ENCODE measurements around the gene CDKAL1. TPM values are rescaled to one million over a fixed set of nuclear protein-coding genes. Genes with fewer than 3 reads are reported as not detected.

CDKAL1 gene
- total RNA-seq, 2 donors from 2014 or later, result 11.7 to 12.5 TPM

DNA sequence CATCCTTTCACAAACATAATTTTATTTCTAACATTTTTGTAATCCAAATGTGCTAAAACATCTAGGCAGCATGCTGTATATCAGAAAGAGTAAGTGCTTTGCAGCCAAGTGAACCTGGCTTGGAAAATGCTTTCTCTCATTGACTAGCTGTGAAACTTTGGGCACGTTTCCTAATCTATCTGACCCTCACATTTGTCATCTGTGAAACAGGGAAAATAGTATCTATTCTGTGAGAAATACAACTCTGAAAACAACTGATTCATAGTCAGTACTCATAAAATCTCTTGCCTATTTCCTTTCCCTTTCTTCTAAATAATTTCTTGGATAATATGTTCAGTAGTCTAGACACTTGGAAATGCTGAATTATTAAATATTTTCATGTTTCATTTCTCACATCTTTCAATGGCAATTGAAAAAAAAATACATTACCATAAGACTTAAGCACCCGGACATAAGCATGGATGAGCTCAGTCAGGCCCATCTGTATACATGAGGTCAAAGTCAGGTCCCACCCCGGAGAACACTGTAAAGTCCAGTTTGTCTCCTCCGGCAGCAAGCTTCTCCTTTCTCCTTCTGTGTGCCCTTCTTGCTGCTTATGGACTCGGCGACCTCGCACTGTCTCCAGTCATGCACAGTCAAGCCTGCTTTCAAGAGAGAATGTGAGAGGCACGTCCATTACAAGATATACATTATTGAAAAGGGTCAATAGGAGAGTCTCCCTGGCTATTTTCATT is 604.2 kb downstream of the CDKAL1 start:
- ATAC-seq (no peak), DNase-seq (no peak)
- intact Hi-C loops (cut with DNase I, micrococcal nuclease), result no loop called here

DNA sequence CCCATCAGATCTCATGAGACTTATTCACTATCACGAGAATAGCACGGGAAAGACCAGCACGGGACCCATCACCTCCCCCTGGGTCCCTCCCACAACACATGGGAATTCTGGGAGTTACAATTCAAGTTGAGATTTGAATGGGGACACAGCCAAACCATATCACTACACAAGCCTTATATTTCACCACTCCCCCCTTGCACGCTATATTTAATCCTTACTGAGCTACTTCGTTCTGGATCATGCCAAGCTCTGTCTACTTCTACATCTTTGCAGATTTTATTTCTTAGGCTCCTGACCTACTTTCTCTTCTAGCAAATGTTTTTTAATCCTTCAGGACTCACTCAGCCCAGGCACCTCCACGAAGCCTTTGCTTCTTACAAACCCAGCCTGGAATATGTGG is 606.7 kb downstream of the CDKAL1 start:
- DNase-seq (no peak), ATAC-seq (no peak)
- intact Hi-C loops (cut with DNase I, micrococcal nuclease), result no loop called here

- intact Hi-C loops (cut with DNase I, micrococcal nuclease), result no loop called here
- DNase-seq (no peak), ATAC-seq (no peak)
Observed at GRCh38 chr6:21141616-21142303, 607.5 kb downstream of the CDKAL1 start.

GRCh38 chr6:21142741-21143140 is 608.5 kb downstream of the CDKAL1 start:
- no peak for DNase-seq
- intact Hi-C loops (cut with DNase I, micrococcal nuclease), result no loop called here
- peak; percentile 49 for ATAC-seq

DNA sequence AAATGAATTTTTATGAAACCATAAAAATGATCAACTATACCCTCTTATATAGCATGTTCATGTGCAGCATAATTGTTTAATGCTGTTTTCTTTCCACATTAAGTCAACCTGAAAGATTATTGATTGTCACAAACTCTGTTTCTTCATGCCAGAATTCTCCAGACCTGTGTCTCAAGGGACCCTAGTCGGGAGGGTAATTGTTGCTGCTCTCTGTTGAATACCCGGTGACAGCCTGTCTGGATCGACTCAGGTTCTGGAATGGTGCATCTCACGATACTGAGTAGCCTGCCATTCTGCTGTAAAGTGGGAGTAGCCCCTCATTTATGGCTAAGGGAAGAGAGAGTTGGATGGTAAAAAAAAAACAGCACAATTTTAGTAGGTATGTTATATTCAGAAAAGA is 609.4 kb downstream of the CDKAL1 start:
- intact Hi-C loops (cut with DNase I, micrococcal nuclease), result no loop called here
- DNase-seq, result no peak
- ATAC-seq, result no peak

DNA sequence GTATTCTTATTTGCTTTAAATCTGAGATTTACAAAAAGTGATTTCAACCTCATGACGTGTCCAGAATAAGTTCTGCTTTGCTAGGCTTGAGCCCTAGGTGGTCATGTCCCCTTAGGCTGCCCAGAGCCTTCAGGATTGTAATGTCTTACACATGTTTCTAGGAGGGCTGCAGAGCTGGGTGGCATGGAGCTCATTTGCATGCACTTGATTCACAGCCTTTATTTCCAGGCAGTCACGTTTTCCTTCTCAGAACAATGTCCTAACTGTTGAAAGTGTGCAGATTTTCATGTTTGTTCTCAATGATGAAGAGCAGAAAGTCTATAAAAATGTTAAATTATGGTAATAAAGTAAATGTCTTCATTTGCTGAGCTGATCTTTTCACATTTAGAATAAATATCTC is 610.7 kb downstream of the CDKAL1 start:
- ATAC-seq (no peak), DNase-seq (no peak)
- intact Hi-C loops (cut with DNase I, micrococcal nuclease), result no loop called here

DNA sequence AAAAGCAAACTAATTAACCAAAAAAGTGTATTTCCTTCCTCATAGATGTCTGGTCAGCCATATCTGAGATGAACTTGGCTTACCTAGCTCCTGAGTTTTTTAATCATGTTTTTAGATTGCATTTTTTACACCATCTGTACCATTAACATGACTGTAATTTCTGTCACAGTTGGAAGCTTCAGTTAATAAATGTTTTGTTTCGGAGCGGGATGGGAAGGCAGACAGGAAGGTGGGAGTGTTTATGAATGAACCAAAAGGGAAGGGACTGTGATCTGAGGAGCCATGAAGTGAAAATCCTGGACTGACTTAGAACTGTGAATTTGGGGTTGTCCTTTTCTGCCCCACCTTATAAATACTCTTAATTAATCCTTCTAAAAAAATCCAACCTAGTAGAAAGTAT is 613.7 kb downstream of the CDKAL1 start:
- DNase-seq (no peak), ATAC-seq (no peak)
- intact Hi-C loops (cut with DNase I, micrococcal nuclease), result no loop called here

GRCh38 chr6:21149470-21149869 is 615.2 kb downstream of the CDKAL1 start:
- DNase-seq (no peak), ATAC-seq (no peak)
- intact Hi-C loops (cut with DNase I, micrococcal nuclease), result no loop called here

- DNase-seq (no peak), ATAC-seq (no peak)
Observed at GRCh38 chr6:21150667-21151066, 616.4 kb downstream of the CDKAL1 start.

GRCh38 chr6:21151119-21151518 is 616.9 kb downstream of the CDKAL1 start:
- intact Hi-C loops (cut with DNase I, micrococcal nuclease), result no loop called here
- DNase-seq, result no peak
- no peak for ATAC-seq

More at GRCh38 chr6:21150667-21151066, 616.4 kb downstream of the CDKAL1 start:
- intact Hi-C loops (cut with DNase I, micrococcal nuclease), result no loop called here

GRCh38 chr6:21151530-21151929 is 617.3 kb downstream of the CDKAL1 start:
- intact Hi-C loops (cut with DNase I, micrococcal nuclease), result no loop called here
- ATAC-seq, result no peak
- no peak for DNase-seq

DNA sequence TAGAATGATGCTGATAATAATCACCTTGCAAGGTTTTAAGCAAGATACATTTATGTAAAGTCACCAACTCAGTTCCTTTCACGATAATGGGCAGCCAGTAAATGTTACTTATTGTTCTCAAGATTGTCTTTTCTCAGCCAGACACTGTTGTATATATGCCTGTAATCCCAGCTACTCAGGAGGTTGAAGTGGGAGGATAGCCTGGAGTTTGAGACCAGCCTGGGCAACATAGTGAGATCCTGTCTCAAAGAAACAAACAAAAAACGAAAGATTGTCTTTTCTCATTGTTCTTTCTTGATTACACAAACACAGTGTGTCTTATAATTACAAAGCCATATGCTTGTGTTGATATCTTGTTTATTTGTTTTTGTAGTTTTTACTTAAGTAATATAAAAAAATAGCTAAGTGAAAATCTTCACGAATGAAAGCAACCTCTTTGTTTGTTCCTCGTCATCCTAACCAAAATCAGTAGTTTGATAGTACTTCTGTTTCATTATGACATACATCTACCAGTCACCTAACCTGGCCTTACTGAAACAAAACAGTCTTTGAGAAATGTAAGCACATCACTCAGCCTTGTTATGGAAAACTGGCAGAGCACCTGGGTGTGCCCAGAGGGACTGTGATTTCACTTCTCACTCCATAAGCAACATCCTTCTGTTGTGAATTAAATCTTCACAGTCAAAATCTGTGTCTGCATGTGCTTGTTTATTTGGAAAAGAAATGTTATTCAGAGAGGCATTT is 623.1 kb downstream of the CDKAL1 start:
- intact Hi-C loops (cut with DNase I, micrococcal nuclease), result no loop called here
- no peak for ATAC-seq
- no peak for DNase-seq

GRCh38 chr6:21158149-21158548 is 623.9 kb downstream of the CDKAL1 start:
- ATAC-seq (no peak), DNase-seq (no peak)
- intact Hi-C loops (cut with DNase I, micrococcal nuclease), result no loop called here

- intact Hi-C loops (cut with DNase I, micrococcal nuclease), result no loop called here
- DNase-seq, result no peak
- no peak for ATAC-seq
Observed at GRCh38 chr6:21158873-21159272, 624.6 kb downstream of the CDKAL1 start.

DNA sequence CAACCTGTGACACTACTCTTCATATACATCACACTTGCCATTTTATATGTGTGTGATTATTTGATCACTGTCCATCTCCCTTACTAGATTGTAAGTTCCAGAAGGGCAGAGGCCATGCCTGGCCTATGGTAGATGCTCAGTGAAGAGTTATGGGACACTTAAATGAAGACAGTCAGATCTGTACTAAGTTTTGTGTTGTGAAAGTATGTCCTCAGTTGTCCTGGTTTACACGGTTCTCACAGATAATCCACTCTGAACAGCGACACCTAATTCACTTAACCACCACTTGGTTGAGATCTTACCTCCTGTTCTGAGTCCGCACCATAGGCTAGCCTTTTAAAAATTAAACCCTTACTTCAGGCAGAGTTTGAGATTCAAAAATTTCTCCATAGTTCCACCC is 625.2 kb downstream of the CDKAL1 start:
- intact Hi-C loops (cut with DNase I, micrococcal nuclease), result no loop called here
- ATAC-seq, result no peak
- no peak for DNase-seq

DNA sequence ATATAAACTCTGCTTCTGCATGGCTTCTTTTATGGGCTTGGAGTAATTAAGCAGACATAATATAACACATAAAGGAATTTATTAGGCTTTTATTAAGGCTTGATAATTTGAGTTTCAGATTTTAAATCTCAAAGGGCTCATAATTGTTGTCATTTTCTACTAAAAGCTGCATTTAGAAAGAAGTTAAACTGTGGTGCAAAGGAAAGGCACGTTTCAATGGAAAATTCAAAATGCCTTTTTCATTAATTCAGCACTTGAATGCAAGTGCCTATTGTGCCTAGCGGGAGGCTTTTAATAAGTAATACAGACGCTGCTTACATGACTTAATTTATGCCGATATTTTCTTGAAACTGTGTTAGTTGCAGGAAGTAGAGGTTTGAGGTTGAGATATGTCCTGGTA is 627.5 kb downstream of the CDKAL1 start:
- no peak for ATAC-seq
- no peak for DNase-seq
- intact Hi-C loops (cut with DNase I, micrococcal nuclease), result no loop called here

DNA sequence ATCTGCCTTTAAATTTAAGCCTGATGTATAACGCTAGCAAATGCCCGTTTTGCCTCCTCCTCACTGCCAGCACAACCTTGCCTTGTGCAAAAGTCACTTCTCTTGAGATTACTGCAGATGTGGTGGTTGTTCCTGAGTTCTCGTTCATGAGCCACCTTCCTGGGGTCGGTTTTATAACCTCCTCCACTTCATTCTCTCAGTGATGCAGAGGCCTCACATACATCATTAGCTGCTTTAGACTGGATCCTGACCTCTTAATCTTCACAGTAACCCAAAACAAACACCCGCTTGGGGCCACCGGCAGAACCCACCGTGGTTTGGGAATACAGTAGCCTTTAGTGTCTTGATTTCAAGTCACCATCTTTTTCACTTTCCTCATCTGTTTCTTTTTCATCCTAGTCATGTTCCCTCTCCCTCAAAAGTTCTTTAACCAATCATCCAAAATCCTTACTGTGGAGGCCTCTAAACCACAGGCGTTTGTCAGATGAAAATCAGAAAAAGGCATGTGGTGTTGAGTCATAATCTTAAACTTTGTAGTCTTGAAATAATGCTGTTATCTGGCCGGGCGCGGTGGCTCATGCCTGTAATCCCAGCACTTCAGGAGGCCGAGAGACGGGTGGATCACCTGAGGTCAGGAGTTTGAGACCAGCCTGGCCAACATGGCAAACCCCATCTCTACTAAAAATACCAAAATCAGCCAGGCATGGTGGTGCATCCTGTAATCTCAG is 629.0 kb downstream of the CDKAL1 start:
- DNase-seq (no peak), ATAC-seq (no peak)
- intact Hi-C loops (cut with DNase I, micrococcal nuclease), result no loop called here

DNA sequence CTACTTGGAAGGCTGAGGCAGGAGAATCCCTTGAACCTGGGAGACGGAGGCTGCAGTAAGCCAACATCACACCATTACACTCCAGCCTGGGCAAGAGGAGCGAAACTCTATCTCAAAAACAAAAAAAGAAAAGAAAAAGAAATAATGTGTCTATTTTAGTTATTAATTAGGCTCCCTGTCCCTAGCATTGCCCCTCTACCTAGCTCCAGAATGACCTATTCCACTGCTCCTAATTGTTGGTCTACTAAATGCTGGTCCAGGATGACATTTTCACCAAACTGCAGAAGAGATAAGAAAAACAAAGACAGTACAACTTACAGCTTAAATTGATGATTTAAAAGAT is 629.6 kb downstream of the CDKAL1 start:
- intact Hi-C loops (cut with DNase I, micrococcal nuclease), result no loop called here
- ATAC-seq, result no peak

GRCh38 chr6:21164768-21165326 is 630.6 kb downstream of the CDKAL1 start:
- ATAC-seq, result no peak
- no peak for DNase-seq
- intact Hi-C loops (cut with DNase I, micrococcal nuclease), result no loop called here

More for the DNA sequence above, 629.6 kb downstream of the CDKAL1 start:
- no peak for DNase-seq
